Activated naive CD4-positive, alpha-beta T cell treated with Interleukin-2 at 50 U/mL for 16 hours (primary cell): Measurements from ENCODE around the gene SV2C.

Experiments
- DNase-seq: peaks from one replicate; pipeline ENCODE4 v3.0.0-alpha.2; 2020

SV2C gene

DNA sequence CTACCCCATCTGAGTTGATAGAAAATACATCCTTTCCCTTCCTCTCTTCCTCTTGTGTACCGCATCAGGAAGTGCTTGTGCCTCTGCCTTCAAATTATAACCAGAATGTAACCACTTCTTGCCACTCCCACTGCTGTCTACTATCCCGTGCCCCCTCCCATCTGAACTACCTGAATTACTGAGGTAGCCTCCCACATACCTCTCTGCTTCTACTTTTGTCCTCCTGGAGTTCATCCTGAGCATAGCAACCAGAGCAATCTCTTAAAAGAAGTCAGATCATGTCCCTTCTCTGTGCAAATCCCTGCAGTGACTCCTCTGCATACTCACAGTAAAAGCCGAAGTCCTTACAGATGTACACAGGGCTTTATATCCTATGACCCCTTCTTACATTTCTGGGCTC lies 23.0 kb downstream of the SV2C start:
- DNase-seq, result no peak

DNA sequence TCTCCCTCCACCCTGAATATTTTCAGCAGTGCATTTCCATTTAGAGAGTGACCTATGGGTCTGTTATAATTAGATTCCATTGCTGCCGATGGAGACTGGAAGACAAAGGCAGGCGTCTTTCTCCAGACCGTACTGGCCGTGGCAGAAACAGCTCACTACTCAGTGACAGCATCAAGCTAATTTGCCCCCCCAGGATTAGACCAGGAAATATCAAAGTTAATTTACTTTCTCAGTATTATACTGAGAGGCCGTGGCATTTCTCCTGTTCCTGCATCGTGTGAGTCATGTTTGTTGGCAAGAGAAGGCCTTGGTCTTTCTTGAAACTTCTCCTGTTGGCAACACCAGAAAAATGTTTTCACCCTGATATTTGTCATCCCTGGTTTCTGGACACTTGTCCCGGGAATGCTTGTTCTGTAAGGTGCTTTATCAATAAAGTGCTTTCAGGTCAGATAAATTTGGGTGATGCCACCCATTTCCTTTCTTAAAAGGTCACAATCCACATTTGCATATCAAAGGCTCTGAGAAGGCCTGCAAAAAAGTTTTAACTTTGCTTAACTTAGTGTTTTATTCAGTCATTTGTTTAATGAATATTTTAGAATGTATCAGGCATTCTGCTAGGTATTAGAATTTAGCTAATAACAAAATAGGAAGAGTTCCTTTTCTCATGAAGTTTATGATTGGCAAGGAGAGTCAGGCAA lies 28.4 kb downstream of the SV2C start:
- DNase-seq, result no peak

GRCh38 chr5:76113103-76113502 lies 29.9 kb downstream of the SV2C start:
- no peak for DNase-seq

DNA sequence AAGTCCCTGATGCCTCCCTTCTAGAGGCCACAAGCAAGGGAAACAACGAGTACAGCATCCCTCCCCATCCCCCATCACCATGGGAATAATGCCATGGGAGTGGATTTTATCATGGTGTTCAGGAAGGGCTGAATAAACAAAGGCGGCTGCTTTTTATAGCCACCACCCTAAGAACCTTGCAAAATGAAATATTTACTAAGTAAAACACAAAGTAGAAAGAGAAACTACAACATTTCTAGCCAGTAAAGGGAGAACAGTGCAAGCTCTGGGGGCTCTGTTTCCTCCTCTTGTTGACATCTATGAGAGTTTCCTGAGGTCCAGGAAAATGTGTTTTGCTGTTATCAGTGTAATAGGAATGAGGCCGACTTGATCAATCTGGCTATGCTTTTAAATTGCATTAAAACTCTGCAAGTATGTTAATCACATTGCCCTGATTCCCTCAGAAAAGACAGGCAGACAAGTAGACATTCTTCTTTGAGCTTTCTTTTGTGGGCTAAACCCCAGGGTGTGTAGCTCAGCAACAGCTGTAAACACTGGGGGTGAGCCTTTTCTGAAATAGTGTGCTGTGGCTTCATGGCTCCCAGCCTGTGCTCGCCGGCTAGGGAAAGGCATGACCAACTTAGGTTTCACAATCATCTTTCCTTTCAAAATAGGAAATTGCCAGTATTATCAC lies 31.1 kb downstream of the SV2C start:
- DNase-seq, result no peak

DNA sequence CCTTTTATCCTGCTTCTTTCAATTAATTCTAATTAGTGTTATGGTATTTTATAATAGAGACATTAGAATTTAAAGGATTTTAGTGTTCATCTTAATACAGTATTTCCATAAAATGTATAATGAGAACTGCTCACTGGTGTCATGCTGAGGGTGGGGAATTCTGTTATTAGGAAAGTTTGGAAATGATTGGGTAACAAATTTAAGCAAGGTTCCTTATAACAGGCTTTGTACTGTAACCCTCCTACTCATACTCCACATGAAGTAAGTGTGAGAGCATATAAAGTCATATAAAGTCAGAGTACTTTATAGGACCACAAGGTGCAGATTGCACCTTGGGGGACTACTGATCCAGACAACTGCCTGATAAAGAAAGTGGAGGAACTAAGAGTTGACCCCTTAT lies 42.2 kb downstream of the SV2C start:
- no peak for DNase-seq

DNA sequence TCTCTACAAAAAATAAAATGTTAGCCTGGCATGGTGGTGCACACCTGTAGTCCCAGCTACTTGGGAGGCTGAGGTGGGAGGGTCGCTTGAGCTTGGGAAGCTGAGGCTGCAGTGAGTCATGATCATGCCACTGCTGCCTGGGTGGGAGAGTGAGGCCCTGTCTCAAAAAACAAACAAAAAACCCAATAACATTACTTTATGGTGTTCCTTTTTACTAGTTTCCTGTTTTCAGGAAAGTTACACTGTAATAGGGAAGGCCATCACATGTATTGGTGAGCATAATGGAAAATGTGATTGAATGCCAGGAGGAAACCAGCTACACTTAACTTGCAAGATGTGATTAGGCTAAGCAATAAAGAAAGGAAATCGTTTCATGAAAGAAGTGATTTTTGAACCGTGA lies 42.7 kb downstream of the SV2C start:
- DNase-seq, result no peak

- no peak for DNase-seq
Measured at GRCh38 chr5:76134003-76134402, 50.8 kb downstream of the SV2C start.

- DNase-seq, result no peak
Measured at GRCh38 chr5:76134646-76135045, 51.5 kb downstream of the SV2C start.

GRCh38 chr5:76137887-76138542 lies 54.8 kb downstream of the SV2C start:
- DNase-seq, result no peak

GRCh38 chr5:76143884-76144283 lies 60.7 kb downstream of the SV2C start:
- no peak for DNase-seq

- DNase-seq, result no peak
Measured at GRCh38 chr5:76144513-76145274, 61.5 kb downstream of the SV2C start.

- DNase-seq, result peak; percentile 3
Measured at GRCh38 chr5:76145945-76146344, 62.8 kb downstream of the SV2C start.

DNA sequence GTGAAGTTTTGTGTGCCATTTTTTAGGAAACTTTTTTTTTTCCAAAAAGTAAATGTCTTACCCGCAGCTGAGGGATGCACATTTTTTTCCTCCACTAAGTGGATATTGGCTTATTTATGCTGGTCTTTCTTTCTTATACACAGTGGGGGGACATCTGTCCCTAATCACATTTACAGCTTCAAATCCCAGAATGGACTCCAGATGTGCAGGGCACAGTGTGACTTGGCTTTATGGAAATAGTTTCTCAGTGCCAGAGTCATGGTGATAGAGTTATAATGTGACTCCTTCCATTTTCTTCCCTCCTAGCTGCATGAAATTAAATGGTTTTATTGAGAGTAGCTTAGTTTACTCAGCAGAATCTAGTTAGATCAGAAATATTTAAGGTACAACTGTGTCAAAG lies 66.5 kb downstream of the SV2C start:
- DNase-seq, result no peak

DNA sequence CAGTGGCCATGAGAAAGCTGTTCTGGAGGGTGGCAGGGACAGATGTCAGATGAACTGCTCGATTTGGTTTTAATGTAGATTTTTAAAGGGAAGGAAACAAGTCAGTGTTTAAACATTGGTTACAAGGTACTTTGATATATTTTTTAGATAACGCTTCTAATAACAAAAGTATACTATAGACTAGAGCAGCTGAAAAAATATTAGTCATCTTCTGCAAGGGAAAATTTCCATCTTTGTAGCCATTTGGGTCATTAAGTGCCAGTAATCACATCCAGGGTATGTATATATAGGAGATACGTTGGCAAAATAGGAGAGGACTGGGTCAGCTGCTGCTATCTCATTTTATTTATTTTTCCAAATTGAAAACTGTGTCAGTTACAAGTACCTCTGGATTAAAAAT lies 69.0 kb downstream of the SV2C start:
- no peak for DNase-seq

DNA sequence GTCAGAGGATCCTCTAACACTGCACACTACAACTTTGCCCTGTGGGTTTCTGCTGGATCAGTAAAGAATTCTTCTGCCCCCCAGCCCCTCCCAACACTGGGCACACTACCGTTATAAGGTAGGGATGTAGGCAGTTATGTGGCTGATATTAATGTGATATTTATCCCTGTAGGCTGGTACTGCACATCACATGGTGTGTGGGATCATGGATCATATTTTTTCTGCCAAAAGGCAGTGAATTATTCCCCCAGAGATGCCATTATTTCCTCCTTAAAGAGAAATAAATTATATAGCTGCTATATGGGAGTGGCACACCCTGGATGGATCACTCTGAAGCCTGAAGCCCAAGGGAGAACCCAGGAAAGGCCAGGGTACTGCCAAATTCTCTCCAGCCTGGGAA lies 69.5 kb downstream of the SV2C start:
- DNase-seq, result no peak

GRCh38 chr5:76153271-76153670 lies 70.1 kb downstream of the SV2C start:
- no peak for DNase-seq

- DNase-seq, result no peak
Measured at GRCh38 chr5:76154009-76154690, 71.0 kb downstream of the SV2C start.

GRCh38 chr5:76155536-76155935 lies 72.4 kb downstream of the SV2C start:
- no peak for DNase-seq

GRCh38 chr5:76162335-76162734 lies 79.2 kb downstream of the SV2C start:
- no peak for DNase-seq

DNA sequence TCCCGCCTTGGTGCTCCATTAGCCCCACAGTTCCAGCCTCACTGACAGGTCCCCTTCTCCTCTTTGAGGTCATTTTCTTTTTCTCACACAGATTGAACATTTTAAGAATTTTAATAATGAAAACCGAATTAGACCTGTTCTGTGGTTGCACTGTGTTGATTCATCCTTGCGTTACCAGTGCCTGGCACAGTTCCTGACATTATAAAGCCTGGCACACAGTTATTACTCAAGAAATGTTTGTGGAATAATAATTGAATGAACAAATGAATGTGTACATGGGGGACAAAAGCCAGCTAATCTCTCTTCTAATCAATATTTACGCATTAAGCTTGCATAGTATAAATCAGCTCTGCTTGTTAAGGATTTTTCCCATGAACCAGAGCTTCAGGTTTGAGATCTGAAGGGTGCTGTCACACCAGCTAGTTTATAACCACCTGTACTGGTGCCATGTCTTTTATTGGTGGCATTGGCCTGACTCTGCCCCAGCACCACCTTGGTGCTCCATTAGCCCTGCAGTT lies 80.0 kb downstream of the SV2C start:
- no peak for DNase-seq

DNA sequence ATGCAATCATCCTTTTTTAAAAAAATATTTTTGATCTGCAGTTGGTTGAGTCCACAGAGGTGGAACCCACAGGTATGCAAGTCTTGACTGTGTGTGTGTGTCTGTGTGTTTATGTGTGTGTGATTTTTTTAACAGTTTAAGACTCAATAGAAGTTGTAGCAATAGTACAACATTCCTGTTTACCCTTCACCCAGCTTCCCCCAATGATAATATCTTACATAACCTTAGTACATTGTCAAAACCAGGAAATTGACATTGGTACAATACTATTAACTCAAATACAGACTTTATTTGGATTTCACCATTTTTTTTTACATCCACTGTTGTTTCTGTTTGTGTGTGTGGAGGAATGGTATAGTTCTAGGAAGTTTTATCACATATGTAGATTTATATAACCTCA lies 81.8 kb downstream of the SV2C start:
- DNase-seq, result no peak

DNA sequence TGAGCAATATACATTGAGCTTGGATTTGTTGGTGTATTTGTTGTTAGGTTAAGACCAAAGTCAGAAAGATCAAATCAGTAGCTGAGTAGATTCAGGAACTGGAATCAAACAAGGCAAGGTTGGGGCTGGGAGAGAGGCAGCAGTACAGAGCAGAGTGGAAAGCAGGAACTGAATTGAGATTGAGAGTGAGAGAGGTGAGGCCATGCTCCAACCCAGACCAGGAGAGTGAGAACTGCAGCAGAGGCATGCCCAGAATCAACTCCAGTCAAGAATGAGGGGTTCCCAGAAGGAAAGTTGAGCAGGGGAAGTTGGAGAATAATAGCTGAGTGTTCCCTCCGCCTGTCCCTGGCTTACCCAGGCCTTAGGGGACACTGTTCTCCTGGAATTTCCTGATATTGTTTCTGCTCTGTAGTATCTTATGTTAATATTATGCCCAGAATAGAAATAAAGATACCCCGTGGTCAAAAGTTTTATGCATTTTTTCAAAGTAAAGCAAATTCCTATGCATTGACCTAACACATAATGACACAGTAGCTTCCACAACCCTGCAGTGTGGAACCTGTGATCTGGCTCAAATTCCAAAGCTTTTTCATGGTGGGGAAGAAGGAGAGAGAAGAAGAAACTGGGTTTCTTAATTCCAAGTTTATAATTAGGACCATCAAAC lies 82.7 kb downstream of the SV2C start:
- DNase-seq, result no peak
